MM.1S (cell line): Measurements from ENCODE around the gene SEMA4D.

ENCODE experiments used
- EZH2 ChIP-seq: fragments of 300-600 bp; sonication (generic); optimal IDR thresholded peaks from 2 replicates; pipeline ENCODE3; 2017; ENCODE audit warnings: low read depth, mild to moderate bottlenecking, antibody characterized with exemption, low read length, mixed read lengths
- EZH2phosphoT487 ChIP-seq: fragments of 300-600 bp; sonication (generic); IDR thresholded peaks from 2 replicates; pipeline ENCODE4 v1.6.1; 2018; ENCODE audit warnings: antibody characterized with exemption, low read length
- TF ChIP-seq, protein P1 (sequence below): fragments of 300-600 bp; sonication (generic); IDR thresholded peaks from 2 replicates; pipeline ENCODE4 v1.5.1; 2016; ENCODE audit warnings: antibody characterized with exemption, low read length, mixed read lengths

GRCh38 chr9:89345476-89345875, 152.4 kb downstream of the SEMA4D start:
- TF ChIP-seq, protein P1, sequence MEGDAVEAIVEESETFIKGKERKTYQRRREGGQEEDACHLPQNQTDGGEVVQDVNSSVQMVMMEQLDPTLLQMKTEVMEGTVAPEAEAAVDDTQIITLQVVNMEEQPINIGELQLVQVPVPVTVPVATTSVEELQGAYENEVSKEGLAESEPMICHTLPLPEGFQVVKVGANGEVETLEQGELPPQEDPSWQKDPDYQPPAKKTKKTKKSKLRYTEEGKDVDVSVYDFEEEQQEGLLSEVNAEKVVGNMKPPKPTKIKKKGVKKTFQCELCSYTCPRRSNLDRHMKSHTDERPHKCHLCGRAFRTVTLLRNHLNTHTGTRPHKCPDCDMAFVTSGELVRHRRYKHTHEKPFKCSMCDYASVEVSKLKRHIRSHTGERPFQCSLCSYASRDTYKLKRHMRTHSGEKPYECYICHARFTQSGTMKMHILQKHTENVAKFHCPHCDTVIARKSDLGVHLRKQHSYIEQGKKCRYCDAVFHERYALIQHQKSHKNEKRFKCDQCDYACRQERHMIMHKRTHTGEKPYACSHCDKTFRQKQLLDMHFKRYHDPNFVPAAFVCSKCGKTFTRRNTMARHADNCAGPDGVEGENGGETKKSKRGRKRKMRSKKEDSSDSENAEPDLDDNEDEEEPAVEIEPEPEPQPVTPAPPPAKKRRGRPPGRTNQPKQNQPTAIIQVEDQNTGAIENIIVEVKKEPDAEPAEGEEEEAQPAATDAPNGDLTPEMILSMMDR, result no peak
- no peak for TF ChIP-seq EZH2phosphoT487
- no peak for TF ChIP-seq EZH2
